ENCODE results near the gene CARMIL1.

DNA sequence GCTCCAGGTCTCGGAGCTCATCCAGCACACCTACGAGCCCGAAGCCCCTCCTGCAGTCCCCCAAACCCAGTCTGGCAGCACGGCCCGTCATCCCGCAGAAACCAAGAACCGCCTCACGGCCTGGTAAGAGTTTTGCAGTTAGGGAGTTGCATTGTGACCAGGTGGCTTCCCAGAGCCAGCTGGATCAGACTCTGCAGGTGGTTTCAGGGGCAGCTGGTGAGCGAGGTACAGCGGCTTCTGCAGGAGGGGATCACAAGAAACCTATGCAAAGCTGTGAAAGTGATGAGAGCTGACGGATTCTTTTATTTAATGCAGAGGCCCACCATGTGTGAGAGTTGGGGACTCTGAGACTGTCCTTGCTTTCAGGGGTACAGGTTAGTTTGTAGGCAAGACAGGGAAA lies 327.0 kb downstream of the CARMIL1 start:
- TF ChIP-seq, protein P1, sequence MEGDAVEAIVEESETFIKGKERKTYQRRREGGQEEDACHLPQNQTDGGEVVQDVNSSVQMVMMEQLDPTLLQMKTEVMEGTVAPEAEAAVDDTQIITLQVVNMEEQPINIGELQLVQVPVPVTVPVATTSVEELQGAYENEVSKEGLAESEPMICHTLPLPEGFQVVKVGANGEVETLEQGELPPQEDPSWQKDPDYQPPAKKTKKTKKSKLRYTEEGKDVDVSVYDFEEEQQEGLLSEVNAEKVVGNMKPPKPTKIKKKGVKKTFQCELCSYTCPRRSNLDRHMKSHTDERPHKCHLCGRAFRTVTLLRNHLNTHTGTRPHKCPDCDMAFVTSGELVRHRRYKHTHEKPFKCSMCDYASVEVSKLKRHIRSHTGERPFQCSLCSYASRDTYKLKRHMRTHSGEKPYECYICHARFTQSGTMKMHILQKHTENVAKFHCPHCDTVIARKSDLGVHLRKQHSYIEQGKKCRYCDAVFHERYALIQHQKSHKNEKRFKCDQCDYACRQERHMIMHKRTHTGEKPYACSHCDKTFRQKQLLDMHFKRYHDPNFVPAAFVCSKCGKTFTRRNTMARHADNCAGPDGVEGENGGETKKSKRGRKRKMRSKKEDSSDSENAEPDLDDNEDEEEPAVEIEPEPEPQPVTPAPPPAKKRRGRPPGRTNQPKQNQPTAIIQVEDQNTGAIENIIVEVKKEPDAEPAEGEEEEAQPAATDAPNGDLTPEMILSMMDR (IDR thresholded peaks at IDR 0.05) = no peak
- TF ChIP-seq POLR2A (IDR thresholded peaks at IDR 0.05) = no peak
